Testis (tissue), 2 donors: Measurements from ENCODE around the gene TINAG.

Source experiments
- POLR2A ChIP-seq: fragments of 450-650 bp; IDR thresholded peaks from one replicate; pipeline ENCODE4 v1.6.1; 2017; ENCODE audit warnings: antibody characterized with exemption, mild to moderate bottlenecking, moderate library complexity
- TF ChIP-seq, protein P1 (sequence below), 3 experiments: fragments of 450-650 bp in 2 of 3; fragments of 200-600 bp in 1 of 3; sonication (generic) in 1 of 3; IDR thresholded peaks; one replicate each; pipeline ENCODE4 v1.5.1; 2016 to 2019; ENCODE audit warnings: antibody characterized with exemption in 3 of 3, mild to moderate bottlenecking in 2 of 3, moderate library complexity in 1 of 3

DNA sequence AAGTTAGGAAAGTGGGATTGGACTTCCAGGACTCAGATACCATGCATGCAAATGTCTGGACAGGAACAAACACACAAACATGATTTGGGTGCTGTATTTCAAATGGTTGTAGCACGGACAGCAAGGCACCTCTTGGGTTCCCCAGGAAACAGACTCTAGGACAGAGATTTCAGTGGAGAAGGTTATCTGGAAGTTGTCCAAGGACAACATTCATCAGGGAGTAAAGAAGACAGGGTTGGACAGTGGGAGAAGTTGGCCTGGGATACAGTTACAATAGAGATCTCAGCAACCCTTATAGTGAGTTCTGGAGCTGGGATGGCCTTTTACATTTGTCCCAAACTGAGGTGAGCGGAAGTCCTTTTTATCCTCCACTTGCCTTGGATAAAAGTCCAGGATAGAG is 19.8 kb upstream of the TINAG start:
- TF ChIP-seq POLR2A: no peak
- TF ChIP-seq, protein P1, sequence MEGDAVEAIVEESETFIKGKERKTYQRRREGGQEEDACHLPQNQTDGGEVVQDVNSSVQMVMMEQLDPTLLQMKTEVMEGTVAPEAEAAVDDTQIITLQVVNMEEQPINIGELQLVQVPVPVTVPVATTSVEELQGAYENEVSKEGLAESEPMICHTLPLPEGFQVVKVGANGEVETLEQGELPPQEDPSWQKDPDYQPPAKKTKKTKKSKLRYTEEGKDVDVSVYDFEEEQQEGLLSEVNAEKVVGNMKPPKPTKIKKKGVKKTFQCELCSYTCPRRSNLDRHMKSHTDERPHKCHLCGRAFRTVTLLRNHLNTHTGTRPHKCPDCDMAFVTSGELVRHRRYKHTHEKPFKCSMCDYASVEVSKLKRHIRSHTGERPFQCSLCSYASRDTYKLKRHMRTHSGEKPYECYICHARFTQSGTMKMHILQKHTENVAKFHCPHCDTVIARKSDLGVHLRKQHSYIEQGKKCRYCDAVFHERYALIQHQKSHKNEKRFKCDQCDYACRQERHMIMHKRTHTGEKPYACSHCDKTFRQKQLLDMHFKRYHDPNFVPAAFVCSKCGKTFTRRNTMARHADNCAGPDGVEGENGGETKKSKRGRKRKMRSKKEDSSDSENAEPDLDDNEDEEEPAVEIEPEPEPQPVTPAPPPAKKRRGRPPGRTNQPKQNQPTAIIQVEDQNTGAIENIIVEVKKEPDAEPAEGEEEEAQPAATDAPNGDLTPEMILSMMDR (IDR thresholded peaks at IDR 0.05): no peak
